ENCODE measurements around the gene KLHL29. TPM values are rescaled to one million over a fixed set of nuclear protein-coding genes. Genes with fewer than 3 reads are reported as not detected.

Gene KLHL29
- total RNA-seq, 1 experiment from 2014 or later: 12.2 TPM

DNA sequence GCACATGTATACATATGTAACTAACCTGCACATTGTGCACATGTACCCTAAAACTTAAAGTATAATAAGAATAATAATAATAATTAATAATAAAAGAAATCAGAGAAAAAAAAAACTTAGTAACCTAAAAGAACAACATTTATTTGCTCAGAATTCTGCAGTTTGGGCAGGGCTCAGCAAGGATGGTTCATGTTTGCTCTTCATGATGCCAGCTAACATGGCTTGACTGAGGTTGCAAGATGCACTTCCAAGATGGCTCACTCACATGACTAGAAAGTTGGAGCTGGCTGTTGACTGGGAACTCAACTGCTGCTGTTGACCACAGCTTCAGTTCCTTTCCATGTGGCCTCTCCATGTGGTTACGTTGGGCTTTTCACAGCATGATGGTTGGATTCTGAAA is 56.4 kb downstream of the KLHL29 start:
- POLR2A ChIA-PET (ENCODE audit: low non-redundant PET): no interaction called here
- H3K27ac ChIP-seq (ENCODE audit: low read depth, low read length, poor library complexity, severe bottlenecking): no peak overlapping the region
- H3K9me3 ChIP-seq (ENCODE audit: low read depth, low read length, poor library complexity, severe bottlenecking): peaks cover 9% of the 10 kb centered on the region
- TF ChIP-seq CTCF (conservative IDR thresholded peaks at IDR 0.05; ENCODE audit: low read depth, low read length): no peak
- TF ChIP-seq EZH2 (IDR thresholded peaks at IDR 0.05; ENCODE audit: borderline replicate concordance, low read depth, low read length, poor library complexity, severe bottlenecking): no peak
- intact Hi-C loops (cut with micrococcal nuclease; ENCODE audit: unreplicated experiment): no loop called here
- H3K4me3 ChIP-seq (ENCODE audit: low read depth, low read length, poor library complexity, severe bottlenecking): no peak overlapping the region
- no peaks in the 10 kb centered on the region for H3K36me3 ChIP-seq (ENCODE audit: insufficient read depth, low read length, poor library complexity, severe bottlenecking)
- CTCF ChIA-PET: no interaction called here
- no peaks in the 10 kb centered on the region for H3K4me1 ChIP-seq (ENCODE audit: insufficient read depth, low read length, poor library complexity, severe bottlenecking)
- DNase-seq (ENCODE audit: low spot score): no peak
- no peaks in the 10 kb centered on the region for H3K27me3 ChIP-seq (replicated peaks; ENCODE audit: insufficient read depth, low read depth, low read length, poor library complexity)
- no TSS peak for BruUV-seq (replicated peaks)

- Histone ChIP-seq H3K9me3 (ENCODE audit: low read depth, low read length, poor library complexity, severe bottlenecking) (peaks cover 5% of the 10 kb centered on the region), H3K27ac (ENCODE audit: low read depth, low read length, poor library complexity, severe bottlenecking) (no peak overlapping the region), H3K4me3 (ENCODE audit: low read depth, low read length, poor library complexity, severe bottlenecking) (no peak overlapping the region), H3K36me3 (ENCODE audit: insufficient read depth, low read length, poor library complexity, severe bottlenecking) (no peaks in the 10 kb centered on the region), H3K27me3 (replicated peaks; ENCODE audit: insufficient read depth, low read depth, low read length, poor library complexity) (no peaks in the 10 kb centered on the region), H3K4me1 (ENCODE audit: insufficient read depth, low read length, poor library complexity, severe bottlenecking) (no peaks in the 10 kb centered on the region)
- intact Hi-C loops (cut with micrococcal nuclease; ENCODE audit: unreplicated experiment): no loop called here
- ChIA-PET POLR2A (ENCODE audit: low non-redundant PET) (no interaction called here), CTCF (no interaction called here)
- BruUV-seq (replicated peaks): no TSS peak
- TF ChIP-seq CTCF (conservative IDR thresholded peaks at IDR 0.05; ENCODE audit: low read depth, low read length) (no peak), EZH2 (IDR thresholded peaks at IDR 0.05; ENCODE audit: borderline replicate concordance, low read depth, low read length, poor library complexity, severe bottlenecking) (no peak)
- no peak for DNase-seq (ENCODE audit: low spot score)
Measured at GRCh38 chr2:23445450-23445868, 60.5 kb downstream of the KLHL29 start.

GRCh38 chr2:23446916-23447315 is 61.9 kb downstream of the KLHL29 start:
- ChIA-PET CTCF (no interaction called here), POLR2A (ENCODE audit: low non-redundant PET) (no interaction called here)
- Histone ChIP-seq H3K4me1 (ENCODE audit: insufficient read depth, low read length, poor library complexity, severe bottlenecking) (no peaks in the 10 kb centered on the region), H3K27ac (ENCODE audit: low read depth, low read length, poor library complexity, severe bottlenecking) (no peak overlapping the region), H3K4me3 (ENCODE audit: low read depth, low read length, poor library complexity, severe bottlenecking) (no peak overlapping the region), H3K27me3 (replicated peaks; ENCODE audit: insufficient read depth, low read depth, low read length, poor library complexity) (no peaks in the 10 kb centered on the region), H3K9me3 (ENCODE audit: low read depth, low read length, poor library complexity, severe bottlenecking) (no peaks in the 10 kb centered on the region), H3K36me3 (ENCODE audit: insufficient read depth, low read length, poor library complexity, severe bottlenecking) (no peaks in the 10 kb centered on the region)
- BruUV-seq (replicated peaks): no TSS peak
- TF ChIP-seq CTCF (conservative IDR thresholded peaks at IDR 0.05; ENCODE audit: low read depth, low read length): no peak
- TF ChIP-seq EZH2 (IDR thresholded peaks at IDR 0.05; ENCODE audit: borderline replicate concordance, low read depth, low read length, poor library complexity, severe bottlenecking): no peak
- no peak for DNase-seq (ENCODE audit: low spot score)
- intact Hi-C loops (cut with micrococcal nuclease; ENCODE audit: unreplicated experiment): no loop called here
